ENCODE measurements around the gene DNAJC18.

- TF ChIP-seq FOXA1 (IDR thresholded peaks at IDR 0.05) (no peak), ZNF384 (IDR thresholded peaks at IDR 0.05) (no peak), TARDBP (IDR thresholded peaks at IDR 0.05) (no peak), BHLHE40 (IDR thresholded peaks at IDR 0.05; ENCODE audit: borderline replicate concordance) (no peak), SP1 (IDR thresholded peaks at IDR 0.05) (no peak), ELF4 (IDR thresholded peaks at IDR 0.05) (no peak), ARNT (IDR thresholded peaks at IDR 0.05) (no peak), HDGF (IDR thresholded peaks at IDR 0.05; ENCODE audit: borderline replicate concordance) (no peak), FOXM1 (IDR thresholded peaks at IDR 0.05; ENCODE audit: borderline replicate concordance) (no peak), NFRKB (IDR thresholded peaks at IDR 0.05) (no peak), SUZ12 (IDR thresholded peaks at IDR 0.05) (no peak), L3MBTL2 (conservative IDR thresholded peaks at IDR 0.05) (no peak)
- TF ChIP-seq, protein P1, sequence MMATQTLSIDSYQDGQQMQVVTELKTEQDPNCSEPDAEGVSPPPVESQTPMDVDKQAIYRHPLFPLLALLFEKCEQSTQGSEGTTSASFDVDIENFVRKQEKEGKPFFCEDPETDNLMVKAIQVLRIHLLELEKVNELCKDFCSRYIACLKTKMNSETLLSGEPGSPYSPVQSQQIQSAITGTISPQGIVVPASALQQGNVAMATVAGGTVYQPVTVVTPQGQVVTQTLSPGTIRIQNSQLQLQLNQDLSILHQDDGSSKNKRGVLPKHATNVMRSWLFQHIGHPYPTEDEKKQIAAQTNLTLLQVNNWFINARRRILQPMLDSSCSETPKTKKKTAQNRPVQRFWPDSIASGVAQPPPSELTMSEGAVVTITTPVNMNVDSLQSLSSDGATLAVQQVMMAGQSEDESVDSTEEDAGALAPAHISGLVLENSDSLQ (IDR thresholded peaks at IDR 0.05): no peak
Measured at GRCh38 chr5:139381837-139382761, 57.2 kb downstream of the DNAJC18 start.

Data from HEK293T (cell line).